Activated T-cell treated with anti-CD3 and anti-CD28 coated beads for 48 hours (primary cell): Measurements from ENCODE around the gene HIRIP3.
"Not testable (repeated sequence)": the region's sequence is repeated elsewhere in the genome, so short reads cannot be mapped to it uniquely, and the experiment has no call there.

Source experiments
- DNase-seq: peaks from one replicate; pipeline ENCODE4 v3.0.0-alpha.2; 2020; ENCODE audit warnings: low read depth

HIRIP3 gene

DNA sequence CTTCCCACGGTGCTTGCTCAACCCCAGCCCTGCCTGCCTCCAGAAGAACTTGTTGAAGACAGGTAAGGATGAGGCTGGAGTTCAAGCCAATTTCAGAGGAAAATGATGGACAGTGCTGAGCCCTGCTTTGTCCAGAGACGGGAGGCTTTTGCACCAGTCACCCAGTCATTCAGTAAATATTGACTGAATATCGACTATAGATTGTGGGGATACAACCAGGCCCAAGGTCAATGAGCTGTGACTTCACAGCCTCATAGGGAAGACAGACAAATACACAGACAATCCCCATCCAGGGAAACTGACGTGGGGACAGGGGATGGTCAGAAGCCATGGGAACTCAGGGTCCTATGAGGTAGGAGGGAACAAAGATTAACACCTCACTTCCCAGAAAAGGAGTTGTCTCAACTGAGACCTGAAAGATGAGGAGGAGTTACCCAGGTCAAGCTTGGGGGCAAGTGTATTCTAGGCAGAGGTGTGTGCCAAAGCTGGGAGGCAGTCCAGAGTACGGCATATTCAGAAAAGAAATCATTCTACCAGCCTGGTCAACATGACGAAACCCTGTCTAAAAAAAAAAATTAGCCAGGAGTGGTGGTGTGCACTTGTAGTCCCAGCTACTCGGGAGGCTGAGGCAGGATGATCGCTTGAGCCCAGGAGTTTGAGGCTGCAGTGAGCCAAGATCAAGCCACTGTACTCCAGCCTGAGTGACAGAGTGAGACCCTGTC lies 21.3 kb upstream of the HIRIP3 start:
- DNase-seq, result no peak

DNA sequence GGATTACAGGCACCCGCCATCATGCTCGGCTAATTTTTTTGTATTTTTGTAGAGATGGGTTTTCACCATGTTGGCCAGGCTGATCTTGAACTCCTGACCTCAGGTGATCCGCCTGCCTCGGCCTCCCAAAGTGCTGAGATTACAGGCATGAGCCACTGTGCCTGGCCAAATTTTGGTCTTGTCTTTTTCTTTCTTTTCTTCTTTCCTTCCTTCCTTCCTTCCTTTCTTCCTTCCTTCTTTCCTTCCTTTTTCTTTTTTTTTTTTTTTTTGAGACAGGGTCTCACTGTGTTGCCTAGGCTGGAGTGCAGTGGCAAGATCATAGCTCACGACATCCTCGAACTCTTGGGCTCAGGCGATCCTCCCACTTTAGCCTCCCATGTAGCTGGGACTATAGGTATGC lies 20.0 kb upstream of the HIRIP3 start:
- DNase-seq, result not testable (repeated sequence)

DNA sequence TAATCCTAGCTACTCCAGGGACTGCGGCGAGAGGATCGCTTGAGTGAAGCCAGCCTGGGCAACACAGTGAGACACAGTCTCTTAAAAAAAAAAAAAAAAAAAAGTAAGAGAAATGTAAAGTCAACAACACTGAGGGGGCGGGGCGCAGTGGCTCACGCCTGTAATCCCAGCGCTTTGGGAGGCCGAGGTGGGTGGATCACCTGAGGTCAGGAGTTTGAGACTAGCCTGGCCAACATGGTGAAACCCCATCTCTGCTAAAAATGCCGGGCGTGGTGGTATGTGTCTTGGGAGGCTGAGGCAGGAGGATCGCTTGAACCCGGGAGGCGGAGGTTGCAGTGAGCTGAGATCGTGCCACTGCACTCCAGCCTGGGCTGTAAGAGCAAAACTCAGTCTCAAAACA lies 17.2 kb upstream of the HIRIP3 start:
- DNase-seq, result not testable (repeated sequence)

DNA sequence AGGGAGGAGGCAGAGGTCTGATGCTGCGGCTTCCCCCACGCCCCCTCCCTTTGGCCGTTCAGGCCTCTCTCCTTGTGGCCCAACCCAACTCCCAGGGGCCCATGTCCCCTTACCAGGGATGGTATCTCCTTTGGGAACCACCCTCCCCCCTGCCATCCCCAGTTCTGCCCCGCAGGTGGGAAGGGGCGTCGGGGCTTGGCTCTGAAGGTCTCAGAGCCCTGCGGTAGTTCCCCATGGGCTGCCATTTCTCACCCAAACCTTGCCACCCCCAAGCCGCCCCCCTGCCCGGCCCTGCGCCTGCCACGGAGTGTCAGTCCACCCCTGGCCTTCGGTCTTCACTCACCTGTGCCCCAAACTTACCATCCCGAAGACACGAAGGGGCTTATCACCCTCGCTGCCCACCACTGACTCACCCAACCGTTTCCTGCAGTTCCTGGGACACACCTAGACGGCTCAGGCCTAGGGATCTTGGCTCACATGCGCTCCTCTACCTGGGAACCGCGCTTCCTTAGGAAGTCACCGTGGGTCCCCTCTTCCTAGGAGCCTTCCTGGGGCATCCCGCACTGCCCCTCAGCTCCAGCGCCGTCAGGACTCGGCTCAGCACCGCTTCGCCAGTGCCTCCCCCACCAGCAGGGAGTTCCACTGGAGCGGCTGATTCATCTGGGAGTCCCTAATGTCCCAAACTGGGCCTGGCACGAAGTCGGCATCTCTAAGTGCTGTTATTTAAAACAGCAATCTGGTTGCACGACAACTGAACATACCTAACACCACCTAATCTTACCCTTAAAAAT lies 16.5 kb upstream of the HIRIP3 start:
- no peak for DNase-seq

DNA sequence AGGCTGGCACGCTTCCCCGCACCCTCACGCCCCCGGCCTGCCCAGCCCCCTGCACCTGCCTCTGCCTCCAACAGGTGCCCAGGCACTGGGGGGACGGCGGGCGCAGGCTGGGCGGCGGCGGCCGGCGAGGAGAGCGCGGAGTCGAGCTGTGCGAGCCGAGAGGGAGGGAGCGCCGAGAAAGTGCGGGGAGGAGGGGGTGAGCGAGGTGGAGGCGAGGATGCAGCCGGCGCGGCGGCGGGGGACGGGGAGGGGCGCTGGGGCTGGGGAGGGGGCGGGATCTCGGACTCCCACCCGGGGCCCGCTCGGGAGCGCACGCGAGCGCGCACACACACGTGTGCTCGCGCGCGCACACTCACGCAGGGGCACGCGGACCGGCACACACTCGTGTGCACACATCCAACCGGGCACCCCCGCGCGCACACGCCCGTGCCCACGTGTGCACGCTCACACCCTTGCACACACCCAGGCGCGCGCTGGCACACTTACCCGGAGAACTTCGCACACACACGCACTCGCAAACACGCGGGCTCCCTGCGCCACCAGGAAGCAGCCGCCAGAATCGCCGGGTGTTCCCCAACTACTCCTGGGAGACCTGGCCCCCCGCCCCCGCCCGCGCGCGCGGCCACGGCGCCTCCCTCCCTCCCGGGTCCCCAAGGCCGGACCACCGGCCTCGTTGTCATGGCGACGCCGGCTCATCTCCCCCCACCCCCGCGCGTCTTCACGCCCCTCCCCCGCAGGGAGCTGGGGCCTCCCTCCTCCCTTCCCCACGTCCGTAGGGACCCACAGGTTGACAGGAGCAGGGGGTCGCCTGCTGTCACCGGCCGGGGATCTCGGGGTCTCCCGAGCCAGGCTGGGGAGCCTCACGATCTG lies 15.7 kb upstream of the HIRIP3 start, which contains the start of gene DOC2A:
Gene DOC2A (minus strand): TSS at position 184 of the 870 bp plus-strand sequence. CDS start 805 bp downstream, outside the sequence.
- DNase-seq, result no peak

DNA sequence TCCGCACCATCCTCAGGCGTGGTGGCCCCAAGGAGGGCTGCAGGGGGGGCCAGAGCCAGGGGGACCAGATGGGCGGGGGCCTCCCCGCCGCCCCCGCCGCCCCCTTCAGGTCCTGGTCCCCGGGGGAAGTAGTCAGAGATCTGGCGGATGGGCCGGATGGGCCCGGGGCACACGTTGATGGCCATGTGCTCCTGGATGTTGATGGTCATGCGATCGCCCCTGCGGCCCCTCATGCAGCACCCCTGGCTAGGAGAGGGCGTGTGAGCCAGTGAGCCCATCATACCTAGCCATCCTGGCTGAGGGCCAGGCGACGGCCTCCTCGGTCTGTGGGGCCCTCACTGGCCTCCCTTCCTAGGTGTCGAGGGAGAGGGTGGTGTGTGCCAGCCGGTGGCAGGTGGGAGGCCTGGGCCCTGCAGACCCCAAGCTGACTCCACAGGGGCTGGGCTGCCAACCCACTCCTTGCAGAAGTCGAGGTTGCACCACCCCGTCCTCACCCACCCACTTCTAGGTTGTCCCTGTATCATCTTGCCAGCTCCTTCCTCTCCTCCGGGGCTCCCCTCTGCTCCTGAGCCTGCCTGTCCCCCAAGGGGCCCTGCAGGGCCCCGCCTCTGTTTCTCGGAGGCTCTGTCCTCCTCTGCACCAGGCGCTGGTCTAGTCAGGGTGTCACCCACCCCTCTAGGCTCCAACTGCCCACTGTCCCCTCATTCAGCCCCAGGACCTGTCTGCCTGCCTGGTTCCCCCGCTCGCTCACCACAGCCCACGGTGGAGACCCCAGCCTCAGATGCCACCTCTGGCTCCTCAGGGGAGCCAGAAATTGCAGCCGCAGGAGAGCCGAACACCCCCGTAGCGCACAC lies 14.8 kb upstream of the HIRIP3 start:
- no peak for DNase-seq

DNA sequence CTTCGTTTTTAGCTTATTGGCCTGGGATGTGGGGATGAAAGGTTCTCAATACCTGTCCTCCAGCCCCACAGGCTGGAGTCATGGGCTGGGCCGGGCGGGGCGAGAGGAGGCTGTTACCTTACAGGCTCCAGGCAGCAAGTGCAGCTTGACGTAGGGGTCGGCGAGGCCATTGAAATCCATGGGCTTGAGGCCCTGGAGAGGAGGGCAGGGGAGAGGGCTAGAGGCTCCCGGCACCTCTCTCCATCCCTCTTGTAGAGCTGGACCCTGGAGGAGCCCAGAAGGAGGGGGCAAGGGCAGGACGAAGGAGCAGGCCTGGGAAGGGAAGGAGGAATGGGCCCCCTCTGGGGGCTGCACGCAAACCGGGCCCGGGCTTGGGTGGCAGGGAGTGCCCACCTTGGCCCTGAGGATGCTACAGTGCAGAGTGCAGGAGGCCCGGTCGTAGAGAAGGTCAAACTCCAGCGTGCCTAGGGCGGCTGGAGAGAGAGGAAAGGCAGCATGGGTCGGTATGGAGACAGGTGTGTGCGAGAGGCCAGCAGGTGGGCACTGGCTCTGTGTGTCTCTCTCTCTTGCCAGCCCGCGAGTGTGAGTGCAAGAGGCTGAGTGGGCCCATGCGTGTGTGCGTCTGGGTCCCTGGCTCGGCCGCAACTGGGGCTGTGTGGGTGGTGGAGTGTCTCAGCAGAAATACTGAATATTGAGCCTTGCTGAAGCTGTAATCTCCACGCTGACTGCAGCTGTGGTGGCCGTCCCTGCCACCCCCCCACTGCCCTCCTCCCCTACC lies 13.9 kb upstream of the HIRIP3 start:
- no peak for DNase-seq

DNA sequence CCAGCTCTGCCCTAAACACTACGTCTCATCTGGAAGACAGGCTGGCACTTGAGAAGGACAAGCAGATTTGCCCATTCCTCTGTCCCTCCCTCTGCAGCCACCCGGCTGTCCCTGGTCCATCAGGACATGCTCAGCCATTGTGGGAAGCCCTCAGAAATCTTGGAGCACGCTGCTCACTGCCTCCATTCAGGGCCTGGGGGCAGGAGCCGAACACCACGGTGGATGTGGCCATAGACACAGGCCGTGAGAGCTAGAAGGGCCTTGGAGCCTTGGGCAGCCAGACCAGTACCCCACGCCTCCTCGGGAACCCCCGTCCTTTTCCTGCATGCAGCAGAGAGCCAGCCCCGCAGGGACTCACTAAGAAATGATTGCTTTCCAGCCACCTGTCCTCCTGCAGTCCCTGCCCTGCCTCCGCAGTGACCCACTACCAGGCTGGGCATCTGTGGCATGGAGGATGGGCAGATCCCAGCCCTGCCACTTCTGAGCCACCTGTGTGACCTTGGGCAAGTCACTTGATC lies 12.0 kb upstream of the HIRIP3 start:
- no peak for DNase-seq

DNA sequence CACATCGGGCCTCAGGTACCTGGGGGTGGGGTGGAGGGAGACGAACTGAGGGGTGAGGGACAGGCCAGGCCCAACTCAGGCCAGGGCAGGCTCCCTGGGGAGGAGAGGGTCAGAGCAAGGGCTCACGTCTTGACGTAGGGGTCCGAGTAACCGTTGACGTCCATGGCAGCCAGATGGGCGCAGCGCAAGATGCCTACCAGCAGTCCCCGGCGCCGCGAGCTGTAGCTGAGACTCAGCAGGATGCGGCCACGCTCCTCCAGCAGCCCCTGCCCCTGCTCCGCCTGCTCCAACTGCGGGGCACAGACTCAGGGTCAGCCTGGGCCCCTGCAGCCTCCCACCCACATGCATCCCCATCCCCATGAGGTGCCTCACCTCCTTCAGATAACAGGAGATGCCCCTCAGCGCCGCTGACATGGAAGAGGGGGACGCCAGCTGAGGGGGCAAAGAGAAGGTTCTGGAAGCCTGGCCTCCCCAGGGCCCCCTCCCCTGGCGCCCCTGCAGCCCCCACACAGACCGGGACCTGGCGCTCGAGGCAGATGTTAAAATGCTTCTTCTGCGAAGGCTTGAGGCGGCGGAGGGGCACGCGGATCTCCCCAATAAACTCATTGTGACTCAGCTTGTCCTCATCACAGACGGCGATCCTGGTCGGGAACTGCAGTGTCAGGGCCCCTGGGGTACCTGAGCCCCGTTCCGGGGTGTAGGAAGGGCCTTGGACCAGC lies 11.4 kb upstream of the HIRIP3 start:
- no peak for DNase-seq

DNA sequence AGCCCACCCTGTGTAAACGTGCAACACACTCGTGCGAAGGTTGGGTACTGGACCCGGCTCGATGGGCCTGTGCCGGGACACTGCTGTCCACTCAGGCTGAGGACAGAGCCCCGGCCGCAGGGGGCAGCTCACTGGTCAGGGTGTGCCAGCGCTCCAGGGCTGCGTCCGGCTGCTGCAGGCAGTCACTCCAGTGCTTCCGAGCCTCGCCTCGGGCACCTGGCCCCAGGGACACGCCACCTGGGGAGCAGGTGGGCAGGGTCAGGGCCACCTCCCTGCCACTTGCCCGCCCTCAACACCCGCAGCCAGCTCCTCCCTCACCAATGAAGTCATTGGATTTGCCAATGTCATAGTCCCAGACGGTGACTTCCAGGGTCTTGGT lies 10.7 kb upstream of the HIRIP3 start:
- no peak for DNase-seq

DNA sequence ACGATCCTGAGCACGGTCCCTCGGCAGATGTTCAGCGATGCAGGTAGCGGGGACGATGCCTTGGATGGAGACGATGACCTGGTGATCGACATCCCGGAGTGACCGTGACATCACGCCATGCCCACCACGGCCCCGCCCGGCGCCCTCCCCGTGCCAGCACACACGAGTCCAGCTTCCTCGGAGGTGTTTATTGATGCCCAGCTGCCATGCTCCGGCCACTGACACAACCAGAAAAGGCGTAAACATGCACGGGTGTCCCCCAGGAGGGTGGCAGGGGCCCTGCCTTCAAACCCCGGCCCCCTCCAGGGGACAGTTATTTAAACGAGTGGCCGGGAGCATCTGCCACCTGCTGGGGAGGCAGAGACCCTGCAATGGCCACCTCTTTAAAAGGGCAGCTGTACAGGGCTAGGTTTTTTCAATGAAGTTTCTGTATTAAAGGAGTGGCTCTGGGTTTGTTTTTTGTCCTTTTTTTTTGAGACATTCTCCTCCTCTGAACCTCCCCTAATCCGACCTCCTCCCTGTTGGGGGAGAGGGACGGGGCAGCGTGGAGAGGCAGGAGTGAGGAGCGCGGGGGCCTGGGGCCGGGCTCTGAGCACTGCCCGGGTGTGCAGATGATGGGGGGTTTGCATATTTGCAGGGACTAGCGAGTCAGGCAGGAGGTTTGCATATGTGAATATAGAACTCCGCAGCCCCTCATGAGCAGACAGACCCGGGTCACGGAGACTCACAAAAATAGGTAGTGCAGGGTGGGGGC lies 10.1 kb upstream of the HIRIP3 start:
- DNase-seq, result no peak

DNA sequence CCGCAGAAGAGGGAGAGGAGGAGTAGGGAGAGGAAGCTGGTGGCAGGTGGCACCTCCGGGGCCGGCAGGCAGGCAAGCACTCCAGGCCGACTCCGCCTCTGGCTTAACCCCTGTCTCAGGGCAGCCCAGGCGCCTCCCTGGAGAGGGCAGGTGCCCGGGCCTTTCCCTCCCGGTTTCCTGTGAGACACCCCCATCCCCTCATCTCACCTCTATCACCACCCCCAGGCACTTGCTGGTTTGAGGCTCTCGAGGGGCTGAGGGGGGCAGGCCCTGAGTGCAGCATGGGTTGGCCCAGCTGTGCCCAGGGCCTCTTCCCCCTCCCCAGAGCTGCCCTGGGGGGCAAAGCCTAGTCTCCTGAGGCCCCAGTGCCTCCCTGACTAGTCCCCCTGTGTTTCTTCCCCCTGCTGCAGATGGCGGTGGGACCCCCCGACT lies 9.4 kb upstream of the HIRIP3 start:
- no peak for DNase-seq

DNA sequence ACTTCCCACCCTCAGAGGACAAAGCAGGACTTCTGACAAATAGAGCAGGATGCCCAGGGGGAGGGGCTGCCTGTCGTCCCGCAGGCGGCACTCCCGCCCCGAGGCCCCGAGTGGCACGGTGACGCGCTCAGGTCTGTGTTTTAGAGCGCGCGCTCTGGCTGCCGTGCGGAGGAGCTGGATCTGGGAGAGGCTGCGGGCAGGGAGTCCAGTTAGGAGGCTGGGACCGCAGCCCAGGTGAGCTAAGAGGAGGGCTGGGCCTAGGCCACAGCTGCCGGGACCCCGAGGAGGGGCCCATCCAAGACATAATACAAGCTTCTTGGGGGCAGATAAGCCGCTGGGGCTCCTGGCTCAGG lies 9.0 kb upstream of the HIRIP3 start:
- no peak for DNase-seq

DNA sequence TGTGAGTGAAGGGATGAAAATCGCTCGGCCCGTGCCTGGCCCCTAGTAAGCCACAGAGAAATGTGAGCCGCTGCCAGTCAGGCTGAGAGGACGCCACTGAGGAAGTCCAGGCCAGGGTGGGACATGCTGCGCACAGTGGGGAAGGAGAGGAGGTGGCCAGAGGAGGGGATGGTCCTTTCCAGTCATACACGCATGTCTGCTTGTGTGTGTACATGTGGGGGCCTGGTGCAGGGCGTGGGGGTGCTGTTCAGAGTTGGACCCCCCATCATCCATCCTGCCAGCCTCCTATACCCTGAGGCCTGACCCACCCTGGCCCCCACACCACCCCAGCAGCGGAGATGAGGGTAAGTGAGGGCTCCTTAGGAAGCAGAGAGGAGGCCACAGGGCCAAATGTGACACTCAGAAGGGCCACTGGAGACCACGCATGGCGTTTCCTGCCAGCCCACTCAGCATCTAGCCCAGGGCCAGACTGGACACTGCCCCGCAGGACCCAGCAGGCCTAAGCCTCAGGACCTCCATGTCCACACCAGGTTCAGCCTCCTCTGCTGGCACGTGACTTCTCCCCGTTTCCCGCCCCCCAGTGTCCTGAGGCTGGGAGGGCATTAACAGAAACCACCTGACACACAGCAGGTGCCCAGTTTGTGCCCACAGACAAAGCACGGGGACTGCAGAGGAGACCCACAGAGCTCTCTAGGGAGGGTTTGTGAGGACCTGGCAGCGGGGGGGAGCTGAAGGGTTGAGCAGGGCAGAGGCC lies 8.4 kb upstream of the HIRIP3 start:
- no peak for DNase-seq

DNA sequence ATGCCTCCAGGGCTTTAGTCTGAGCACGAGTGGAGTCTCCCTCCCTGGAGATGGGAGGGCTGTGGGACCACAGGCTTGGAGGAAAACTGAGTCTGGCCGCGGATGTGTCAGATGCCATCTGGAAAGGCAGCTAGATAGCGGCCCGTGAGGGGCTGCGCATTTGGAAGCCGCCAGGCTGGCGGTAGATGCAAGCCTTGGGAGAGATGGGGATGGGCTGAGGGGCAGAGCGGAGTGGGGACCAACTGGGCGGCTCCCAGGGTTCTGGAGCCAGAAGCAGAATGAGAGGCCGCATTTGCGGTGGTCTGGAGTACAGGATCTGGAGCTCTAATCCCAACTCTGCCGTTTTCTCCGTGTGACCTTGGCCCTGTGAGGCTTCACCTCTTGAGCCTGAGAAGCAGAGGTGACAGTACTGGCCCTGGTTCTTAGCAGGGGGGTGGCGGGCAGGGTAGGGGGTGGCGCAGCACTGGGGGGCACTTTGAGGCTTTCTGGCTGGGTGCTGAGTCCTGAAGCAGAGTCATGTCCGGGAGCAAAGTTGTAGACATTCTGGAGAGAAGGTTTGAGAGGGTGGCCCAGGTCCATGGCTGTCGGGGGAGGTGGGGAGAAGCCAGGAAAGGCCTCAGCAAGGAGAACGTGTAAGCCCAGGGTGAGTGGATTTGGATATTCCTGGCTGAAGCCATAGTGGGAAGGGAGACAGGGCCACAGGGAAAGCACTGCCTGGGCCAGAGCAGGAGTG lies 7.4 kb upstream of the HIRIP3 start:
- DNase-seq, result no peak

DNA sequence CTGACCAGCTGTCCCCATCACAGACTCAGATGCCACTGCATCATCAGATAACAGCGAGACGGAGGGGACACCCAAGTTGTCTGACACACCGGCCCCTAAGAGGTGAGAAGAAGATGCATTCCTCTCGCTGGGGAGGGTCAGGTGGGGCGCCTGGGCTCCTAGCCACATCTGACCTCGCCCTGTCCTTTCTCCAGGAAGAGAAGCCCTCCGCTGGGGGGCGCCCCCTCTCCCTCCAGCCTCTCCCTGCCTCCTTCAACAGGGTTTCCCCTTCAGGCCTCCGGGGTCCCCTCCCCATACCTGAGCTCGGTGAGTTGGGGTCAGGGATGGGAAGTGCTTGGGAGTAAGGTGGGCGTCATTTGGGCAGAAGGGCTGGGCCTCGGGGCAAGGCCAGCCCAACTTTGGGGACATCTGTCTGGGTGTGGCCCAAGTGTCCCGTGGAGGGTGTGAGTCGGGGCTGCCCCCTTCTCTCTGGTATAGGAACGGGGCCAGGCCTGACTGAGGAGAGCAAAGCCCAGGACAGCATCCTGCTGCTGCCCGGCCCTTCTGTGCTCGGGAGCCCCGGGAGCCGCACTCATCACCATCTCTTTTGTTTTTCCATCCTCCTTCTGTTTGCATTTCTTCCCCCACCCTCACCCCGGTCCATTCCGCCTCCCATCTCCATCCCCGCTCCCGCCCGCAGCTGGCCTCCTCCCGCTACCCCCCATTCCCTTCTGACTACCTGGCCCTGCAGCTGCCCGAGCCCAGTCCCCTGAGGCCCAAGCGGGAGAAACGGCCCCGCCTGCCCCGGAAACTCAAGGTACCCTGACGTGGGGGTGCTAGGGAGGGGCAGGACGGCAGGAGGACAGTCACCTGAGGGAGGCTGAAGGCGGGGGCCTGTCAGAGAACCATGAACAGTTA lies 5.6 kb upstream of the HIRIP3 start:
- DNase-seq, result no peak

DNA sequence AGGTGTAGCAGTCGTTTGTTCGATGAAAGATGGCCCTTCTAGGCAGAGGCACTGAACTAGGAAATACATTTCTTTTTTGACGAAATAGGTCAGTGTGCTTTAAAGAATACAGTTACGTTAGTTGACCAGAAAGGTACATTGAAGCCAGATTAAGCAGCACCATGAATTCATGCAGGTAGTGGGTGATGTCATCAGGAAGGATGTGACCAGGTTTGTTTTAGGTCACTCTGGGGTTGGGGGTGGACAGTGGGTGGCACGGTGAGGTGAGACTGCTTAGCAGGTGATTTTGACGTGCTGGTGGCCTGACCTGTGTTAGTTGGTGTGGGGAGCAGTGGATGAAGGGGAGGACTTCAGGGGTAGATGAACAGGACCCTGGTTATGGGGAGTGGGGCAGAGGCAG lies 4.2 kb upstream of the HIRIP3 start:
- DNase-seq, result no peak
